Measurements from ENCODE around the gene MICOS13. TPM values are rescaled to one million over a fixed set of nuclear protein-coding genes. Genes with fewer than 3 reads are reported as not detected.

The MICOS13 gene
- total RNA-seq, 1 donor from 2014 or later, result 55.4 TPM

- H3K27me3 ChIP-seq (ENCODE audit: control insufficient read depth, insufficient read depth, low read length), result no peaks in the 10 kb centered on the region
- DNase-seq (ENCODE audit: low read depth), result no peak
- TF ChIP-seq, protein P1, sequence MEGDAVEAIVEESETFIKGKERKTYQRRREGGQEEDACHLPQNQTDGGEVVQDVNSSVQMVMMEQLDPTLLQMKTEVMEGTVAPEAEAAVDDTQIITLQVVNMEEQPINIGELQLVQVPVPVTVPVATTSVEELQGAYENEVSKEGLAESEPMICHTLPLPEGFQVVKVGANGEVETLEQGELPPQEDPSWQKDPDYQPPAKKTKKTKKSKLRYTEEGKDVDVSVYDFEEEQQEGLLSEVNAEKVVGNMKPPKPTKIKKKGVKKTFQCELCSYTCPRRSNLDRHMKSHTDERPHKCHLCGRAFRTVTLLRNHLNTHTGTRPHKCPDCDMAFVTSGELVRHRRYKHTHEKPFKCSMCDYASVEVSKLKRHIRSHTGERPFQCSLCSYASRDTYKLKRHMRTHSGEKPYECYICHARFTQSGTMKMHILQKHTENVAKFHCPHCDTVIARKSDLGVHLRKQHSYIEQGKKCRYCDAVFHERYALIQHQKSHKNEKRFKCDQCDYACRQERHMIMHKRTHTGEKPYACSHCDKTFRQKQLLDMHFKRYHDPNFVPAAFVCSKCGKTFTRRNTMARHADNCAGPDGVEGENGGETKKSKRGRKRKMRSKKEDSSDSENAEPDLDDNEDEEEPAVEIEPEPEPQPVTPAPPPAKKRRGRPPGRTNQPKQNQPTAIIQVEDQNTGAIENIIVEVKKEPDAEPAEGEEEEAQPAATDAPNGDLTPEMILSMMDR (IDR thresholded peaks at IDR 0.05; ENCODE audit: insufficient read depth, low read length, poor library complexity, severe bottlenecking), result no peak
- no peak overlapping the region for H3K4me3 ChIP-seq (ENCODE audit: low read depth, low read length)
- no peaks in the 10 kb centered on the region for H3K36me3 ChIP-seq (ENCODE audit: control insufficient read depth, insufficient read depth, low read length)
These were observed 4.1 kb downstream of the MICOS13 start for GRCh38 chr19:5676105-5676771.

DNA sequence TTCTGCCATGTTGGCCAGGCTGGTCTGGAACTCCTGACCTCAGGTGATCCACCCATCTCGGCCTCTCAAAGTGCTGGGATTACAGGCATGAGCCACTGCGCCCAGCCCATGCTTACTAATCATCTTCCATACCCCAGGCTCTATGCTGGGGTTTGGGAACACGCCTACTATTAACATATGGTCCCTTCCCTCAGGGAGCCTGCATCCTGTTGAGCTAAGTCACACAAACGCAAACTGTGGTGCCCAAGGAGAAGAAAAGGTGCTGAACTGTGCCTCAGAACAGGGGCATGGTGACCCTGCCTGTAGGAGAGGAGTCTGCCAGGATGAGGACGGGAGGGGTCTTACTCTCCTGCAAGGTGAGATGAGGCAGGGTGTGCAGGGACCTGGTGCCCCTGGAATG, 5.6 kb downstream of the MICOS13 start:
- Histone ChIP-seq H3K36me3 (ENCODE audit: control insufficient read depth, insufficient read depth, low read length) (no peaks in the 10 kb centered on the region), H3K4me3 (ENCODE audit: low read depth, low read length) (no peak overlapping the region), H3K27me3 (ENCODE audit: control insufficient read depth, insufficient read depth, low read length) (no peaks in the 10 kb centered on the region)
- no peak for DNase-seq (ENCODE audit: low read depth)
- TF ChIP-seq, protein P1 (IDR thresholded peaks at IDR 0.05; ENCODE audit: insufficient read depth, low read length, poor library complexity, severe bottlenecking), result no peak

- no peak for DNase-seq (ENCODE audit: low read depth)
- TF ChIP-seq, protein P1 (IDR thresholded peaks at IDR 0.05; ENCODE audit: insufficient read depth, low read length, poor library complexity, severe bottlenecking), result no peak
- Histone ChIP-seq H3K27me3 (ENCODE audit: control insufficient read depth, insufficient read depth, low read length) (no peaks in the 10 kb centered on the region), H3K36me3 (ENCODE audit: control insufficient read depth, insufficient read depth, low read length) (peaks cover 3% of the 10 kb centered on the region), H3K4me3 (ENCODE audit: low read depth, low read length) (no peak overlapping the region)
These were observed 6.6 kb downstream of the MICOS13 start for GRCh38 chr19:5673752-5674151.

DNA sequence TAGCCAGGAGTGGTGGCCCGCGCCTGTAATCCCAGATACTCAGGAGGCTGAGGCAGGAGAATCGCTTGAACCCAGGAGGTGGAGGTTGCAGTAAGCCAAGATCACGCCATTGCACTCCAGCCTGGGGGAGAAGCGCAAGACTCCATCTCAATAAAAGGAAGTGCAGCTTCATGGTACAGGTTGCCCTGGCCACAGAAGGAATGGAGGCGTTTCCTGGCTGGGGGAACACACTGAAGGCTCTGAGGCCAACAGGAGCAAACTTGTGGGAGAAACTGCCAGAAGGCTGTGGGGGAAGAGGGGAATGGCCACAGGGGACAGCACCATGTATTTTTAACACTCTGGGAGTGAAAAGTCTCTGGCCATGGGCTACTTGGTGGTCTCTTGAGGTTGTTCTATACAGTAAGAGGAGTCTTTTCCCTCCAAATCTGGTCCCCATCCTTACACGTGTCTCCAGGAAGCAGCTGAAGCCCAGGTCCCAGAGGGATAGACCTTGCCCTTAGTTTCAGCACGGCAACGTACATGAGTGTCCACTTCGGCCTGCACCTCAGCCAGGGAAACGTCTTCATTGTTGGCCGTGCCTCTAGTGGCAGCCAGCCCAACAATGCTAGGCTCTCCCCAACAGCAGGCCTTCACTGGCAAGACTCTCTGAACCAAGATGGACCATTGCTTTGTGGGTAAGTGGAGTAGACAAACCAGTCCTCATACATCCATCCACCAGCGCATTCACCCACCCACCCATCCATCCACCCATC, 7.4 kb downstream of the MICOS13 start:
- TF ChIP-seq, protein P1 (IDR thresholded peaks at IDR 0.05; ENCODE audit: insufficient read depth, low read length, poor library complexity, severe bottlenecking), result no peak
- H3K27me3 ChIP-seq (ENCODE audit: control insufficient read depth, insufficient read depth, low read length), result no peaks in the 10 kb centered on the region
- no peak for DNase-seq (ENCODE audit: low read depth)
- no peak overlapping the region for H3K4me3 ChIP-seq (ENCODE audit: low read depth, low read length)
- H3K36me3 ChIP-seq (ENCODE audit: control insufficient read depth, insufficient read depth, low read length), result peaks cover 3% of the 10 kb centered on the region

- no peak for DNase-seq (ENCODE audit: low read depth)
- TF ChIP-seq, protein P1 (IDR thresholded peaks at IDR 0.05; ENCODE audit: insufficient read depth, low read length, poor library complexity, severe bottlenecking), result no peak
- Histone ChIP-seq H3K27me3 (ENCODE audit: control insufficient read depth, insufficient read depth, low read length) (no peaks in the 10 kb centered on the region), H3K36me3 (ENCODE audit: control insufficient read depth, insufficient read depth, low read length) (peaks cover 5% of the 10 kb centered on the region), H3K4me3 (ENCODE audit: low read depth, low read length) (no peak overlapping the region)
These were observed 8.7 kb downstream of the MICOS13 start for GRCh38 chr19:5671600-5671999.
